NCI-H2171 (cell line): ENCODE measurements around the gene BCKDK.
"Not testable (repeated sequence)": the region's sequence is repeated elsewhere in the genome, so short reads cannot be mapped to it uniquely, and the experiment has no call there.

Source experiments
- DNase-seq: peaks from one replicate; lab custom pipeline; 2025; lab: John Stamatoyannopoulos, UW

Gene BCKDK

DNA sequence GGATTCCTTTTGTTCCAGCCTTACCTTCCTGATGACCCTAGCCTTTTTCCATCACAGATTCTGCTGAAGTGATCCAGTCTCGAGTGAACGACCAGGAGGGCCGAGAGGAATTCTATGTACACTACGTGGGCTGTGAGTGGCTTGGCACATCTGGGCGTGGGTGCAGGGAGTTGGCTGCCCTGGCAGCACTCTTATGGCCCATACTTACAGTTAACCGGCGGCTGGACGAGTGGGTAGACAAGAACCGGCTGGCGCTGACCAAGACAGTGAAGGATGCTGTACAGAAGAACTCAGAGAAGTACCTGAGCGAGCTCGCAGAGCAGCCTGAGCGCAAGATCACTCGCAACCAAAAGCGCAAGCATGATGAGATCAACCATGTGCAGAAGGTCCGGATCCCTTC lies 11.9 kb downstream of the BCKDK start:
- no peak for DNase-seq

DNA sequence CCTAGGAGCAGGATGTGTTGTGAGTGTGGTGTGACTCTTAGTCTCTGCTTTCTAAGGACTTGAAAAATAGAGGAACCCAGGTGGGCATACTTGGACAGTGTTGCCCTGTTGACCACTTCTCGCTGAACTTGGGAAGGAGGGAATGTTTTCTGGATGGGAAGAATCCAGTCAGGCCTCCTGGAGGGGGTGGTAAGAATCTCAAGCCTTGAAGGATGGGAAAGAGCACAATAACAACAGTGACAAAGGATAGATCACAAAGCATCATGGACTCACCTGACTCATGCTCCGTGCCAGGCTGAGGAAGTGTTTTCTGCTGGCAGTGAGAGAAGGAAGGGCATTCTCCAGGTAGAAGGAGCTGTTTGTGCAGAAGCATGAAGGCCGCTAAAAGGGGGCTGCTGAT lies 17.7 kb downstream of the BCKDK start:
- DNase-seq, result no peak

DNA sequence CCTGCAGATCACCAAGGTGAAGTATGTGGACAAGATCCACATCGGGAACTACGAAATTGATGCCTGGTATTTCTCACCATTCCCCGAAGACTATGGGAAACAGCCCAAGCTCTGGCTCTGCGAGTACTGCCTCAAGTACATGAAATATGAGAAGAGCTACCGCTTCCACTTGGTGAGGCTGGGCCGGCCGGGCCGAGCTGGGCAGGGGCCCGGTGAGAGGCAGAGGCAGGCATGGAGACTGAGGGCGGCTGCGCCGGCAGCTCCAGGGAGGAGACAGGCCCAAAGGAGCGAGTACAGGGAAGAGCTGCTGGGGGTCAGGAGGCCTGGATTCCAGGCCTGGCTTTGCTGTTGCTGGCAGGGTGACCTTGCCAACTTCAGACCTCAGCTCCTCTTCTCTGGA lies 19.0 kb downstream of the BCKDK start:
- DNase-seq, result no peak

DNA sequence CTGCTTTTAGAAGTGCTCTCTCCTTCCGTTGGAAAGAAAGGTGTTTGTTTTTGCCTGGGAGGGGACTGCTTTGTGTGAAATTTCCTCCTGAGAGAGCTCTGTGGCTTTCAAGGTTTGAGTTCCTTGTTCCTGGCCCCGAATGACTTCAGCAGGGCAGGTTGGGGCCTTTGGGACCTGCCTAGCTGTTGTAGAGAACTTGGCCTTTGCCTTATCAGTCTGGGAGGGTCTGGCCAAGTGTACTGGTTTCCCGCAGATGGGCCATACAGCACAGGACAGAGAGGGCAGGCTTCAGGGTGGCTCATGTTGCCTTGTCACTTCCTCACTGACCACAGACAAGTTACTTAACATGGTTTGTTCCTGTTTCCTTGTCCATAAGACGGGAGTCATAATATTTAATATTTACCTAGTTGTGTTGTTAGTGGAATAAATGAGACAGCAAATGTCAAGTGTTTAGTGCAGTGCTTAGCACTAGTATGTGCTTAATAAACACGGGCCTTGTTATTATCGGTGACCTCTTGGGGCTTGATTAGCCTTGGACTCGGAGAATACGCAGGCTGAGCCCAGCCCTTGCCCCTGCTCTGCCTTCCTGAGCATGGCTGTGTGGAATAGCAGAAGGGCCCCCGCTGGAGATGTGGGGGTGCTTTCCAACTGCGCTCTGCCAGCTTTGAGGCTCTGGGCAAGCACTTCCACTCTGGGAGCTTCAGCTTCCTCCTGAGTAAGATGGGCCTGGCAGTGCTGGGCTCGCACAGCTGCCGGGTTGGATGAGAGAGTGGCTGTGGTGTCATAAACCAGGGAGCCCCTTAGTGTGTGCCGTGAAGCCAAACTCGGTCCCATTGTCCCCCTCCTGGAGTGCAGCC lies 20.8 kb downstream of the BCKDK start:
- DNase-seq, result no peak

DNA sequence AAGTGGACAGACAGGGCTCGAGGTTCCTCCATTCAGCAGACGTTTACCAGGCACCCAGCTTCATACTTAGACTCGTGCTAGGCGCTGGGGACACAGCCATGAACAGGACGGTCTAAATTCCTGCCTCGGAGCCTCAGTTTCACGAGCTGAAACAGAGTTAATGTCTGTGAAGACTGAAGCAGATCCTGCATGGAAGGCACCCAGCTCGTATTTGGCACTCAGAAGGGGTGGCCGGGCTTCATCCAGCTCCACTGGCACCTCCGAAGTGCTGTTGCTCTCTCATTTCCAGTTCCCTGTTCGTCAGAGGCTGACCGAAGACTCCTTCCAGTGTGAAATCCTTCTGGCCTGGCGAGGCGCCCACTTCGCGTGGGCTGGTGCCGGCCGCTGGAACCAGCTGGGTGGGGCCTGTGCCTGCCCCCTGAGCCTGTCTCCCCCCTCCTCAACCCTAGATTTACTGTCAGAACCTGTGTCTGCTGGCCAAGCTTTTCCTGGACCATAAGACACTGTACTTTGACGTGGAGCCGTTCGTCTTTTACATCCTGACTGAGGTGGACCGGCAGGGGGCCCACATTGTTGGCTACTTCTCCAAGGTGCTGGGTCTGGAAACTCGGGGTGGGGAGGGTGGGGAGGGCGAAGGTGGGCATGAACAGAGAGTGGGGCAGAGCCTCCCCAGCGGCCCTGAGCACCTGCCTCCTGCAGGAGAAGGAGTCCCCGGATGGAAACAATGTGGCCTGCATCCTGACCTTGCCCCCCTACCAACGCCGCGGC lies 21.6 kb downstream of the BCKDK start:
- no peak for DNase-seq

DNA sequence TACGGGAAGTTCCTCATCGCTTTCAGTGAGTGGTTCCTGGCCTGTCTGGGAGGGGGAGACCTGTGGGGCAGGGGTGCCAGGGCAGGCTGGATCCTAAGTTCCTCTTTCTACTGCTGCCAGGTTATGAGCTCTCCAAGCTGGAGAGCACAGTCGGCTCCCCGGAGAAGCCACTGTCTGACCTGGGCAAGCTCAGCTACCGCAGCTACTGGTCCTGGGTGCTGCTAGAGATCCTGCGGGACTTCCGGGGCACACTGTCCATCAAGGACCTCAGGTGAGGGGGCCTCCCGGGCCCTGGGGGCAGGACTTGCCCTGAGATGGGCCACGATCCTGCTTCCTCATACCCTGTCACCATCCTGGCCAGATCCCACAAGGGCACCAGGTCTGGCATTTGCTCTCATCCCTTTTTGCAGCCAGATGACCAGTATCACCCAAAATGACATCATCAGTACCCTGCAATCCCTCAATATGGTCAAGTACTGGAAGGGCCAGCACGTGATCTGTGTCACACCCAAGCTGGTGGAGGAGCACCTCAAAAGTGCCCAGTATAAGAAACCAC lies 22.2 kb downstream of the BCKDK start:
- DNase-seq, result no peak

DNA sequence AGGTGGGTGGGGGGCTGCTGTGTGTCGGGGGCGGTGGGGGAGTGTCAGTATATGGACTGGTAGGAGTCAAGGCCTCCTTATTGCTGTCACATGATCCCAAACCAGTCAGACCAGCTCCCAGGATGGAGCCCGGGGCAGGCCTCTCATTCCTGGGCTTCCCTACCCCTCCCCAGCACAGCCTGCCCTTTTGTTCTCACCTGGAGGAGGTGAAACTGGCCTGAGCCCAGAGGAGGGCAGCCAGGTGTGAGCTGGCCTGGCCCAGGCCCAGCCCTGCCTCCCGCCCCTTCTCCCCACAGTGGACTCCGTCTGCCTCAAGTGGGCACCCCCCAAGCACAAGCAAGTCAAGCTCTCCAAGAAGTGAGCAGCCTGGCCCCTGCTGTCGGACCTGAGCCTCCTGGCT lies 22.7 kb downstream of the BCKDK start:
- DNase-seq, result no peak

DNA sequence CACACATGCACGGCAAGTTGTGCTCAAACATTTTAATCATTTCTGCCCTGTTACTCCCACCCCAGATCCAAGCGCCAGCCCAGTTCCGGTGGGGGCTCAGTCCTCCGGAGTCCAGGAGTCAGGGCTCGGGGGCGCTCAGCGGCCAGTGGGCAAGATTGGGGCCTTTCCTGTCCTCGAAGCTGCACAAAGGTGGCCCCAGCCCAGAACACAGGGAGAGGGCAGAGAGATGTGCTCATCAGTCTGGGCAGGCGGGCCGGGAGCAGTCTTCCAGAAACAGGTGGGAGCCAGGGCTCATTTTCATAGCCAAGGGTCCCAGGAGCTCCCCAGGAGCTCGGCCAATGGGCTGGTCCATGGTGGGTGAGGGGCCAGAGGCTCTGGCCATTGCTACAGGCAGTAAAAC lies 23.2 kb downstream of the BCKDK start:
- no peak for DNase-seq

DNA sequence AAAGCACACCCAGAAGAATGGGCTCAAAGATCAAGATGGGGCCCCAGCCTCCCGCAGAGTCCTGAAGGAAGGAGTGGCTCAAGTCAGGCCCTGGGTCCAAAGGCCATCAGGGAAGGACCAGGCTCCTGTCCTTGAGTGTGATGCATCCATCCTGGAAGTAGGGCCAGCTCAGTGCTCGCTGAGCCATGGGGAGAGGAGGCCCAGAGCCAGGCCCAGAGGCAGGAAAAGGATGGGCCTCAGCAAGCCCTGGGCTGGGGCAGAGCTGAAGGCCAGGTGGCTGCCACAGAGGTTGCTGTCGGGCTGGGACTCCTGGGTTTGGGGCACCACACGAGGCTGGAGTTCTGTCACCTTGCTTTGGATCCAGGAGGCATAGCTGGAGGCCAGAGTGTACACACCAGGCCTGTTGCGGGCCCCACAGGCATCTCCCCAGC lies 23.7 kb downstream of the BCKDK start:
- DNase-seq, result no peak

DNA sequence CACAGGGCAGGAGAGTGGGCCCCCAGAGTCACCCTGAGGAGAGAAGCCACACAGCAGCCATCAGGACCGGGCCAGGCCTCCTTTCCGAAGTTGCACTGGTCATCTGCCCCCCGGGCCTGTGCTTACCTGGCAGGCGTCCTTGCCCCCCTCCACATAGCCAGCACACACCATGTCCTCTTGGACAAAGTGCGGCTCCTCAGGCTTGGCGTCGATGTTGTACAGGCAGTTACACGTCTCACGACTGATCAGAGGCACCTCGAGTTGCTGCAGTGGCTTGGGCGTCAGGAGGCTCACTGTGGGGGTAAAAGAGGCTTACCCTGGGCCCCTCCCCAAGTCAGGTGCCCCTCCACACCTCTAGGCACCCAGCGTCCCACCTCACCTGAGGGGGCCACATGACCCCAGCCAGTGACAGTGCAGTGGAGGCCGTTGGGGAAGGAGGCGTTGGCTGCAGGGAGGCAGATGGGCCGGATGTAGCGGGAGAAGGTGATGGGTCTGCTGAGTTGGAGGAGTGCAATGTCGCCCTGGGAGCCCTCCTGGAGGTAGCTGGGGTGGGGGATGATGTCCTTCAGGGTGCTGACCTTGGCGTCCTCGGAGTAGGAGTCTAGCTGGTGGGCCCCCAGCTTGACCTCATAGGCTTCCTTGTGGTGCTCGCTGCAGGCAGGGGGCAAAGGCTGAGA lies 24.3 kb downstream of the BCKDK start:
- DNase-seq, result no peak

DNA sequence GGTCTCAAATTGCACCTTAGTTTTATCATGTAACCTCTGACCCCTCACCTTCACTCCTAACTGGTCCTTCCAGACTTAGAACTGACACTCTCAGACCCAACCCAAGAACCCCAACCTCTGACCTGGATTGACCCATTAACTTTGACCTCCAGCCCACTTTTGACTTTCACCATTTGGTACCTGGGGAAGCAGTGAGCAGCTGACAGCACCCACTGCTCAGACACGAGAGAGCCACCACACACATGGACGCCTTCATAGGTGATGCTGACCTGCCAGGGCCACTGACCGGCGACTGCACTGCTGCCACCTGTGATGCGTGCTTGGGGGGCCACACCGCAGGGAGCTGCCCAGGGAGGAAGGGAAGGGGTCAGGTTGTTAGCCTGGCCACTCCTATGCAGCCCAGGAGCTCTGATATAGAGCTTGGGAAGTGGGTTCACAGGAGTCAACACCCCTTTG lies 24.9 kb downstream of the BCKDK start:
- no peak for DNase-seq

DNA sequence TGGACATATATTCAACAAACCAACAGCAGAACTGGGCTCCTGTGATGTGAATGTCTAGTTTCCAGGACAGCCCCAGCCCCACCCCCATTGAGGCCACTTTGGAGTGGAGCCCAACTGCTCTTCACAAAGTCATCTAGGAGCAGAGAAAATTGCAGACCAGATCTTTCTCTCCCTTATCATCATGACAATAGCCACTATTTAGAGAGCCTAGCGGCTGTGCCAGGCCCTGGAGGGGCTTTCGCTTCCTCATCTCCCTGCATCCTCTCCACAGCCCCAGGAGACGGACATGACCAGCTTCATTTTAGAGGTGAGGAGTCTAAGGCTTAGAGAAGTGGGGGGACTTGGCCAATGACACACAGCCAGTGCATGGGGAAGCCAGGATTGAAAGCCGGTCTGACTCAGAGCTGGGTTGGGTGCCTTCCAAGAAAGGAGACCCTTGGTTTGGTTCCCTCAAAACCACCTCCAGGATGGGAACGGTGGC lies 25.9 kb downstream of the BCKDK start:
- DNase-seq, result no peak

DNA sequence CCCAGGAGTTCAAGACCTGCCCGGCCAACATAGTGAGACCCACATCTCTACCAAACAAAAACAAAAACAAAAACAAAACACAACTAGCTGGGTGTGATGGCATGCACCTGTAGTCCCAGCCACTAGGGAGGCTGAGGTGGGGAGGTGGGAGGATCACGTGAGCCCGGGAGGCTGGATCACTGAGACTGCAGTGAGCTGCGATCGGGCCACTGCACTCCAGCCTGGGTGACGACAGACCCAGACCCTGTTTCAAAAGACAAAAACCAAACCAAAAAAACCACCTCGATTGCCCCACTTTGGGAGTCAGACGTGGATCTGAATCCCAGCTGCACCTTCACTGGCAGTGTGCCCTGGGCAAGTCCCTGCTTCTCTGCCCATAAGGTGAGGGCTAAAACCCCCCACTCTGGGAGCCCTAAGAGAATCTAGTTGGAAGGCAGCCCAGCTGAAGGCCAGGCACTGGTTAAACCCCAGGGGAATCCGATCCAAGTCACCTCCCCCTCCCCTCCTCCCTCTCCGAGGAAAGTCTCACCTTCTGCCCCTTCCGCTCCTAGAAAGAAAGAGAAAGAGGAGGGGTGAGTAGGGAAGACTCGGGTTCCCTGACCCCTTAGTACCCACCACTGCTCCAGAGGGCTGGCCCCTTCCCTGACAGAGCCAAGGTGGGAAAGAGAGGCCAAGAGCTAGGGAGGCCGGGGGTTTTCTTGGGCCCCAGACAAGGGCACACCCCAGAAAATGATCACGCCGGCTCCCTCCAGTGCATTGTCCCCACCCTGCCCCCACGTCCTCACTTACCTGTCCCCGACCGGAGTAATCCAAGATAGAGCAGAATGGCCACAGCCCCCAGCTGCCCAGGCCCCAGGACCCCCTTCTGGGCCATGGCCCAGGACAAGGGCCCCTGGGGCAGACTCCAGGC lies 26.7 kb downstream of the BCKDK start:
- peak; percentile 91 for DNase-seq

DNA sequence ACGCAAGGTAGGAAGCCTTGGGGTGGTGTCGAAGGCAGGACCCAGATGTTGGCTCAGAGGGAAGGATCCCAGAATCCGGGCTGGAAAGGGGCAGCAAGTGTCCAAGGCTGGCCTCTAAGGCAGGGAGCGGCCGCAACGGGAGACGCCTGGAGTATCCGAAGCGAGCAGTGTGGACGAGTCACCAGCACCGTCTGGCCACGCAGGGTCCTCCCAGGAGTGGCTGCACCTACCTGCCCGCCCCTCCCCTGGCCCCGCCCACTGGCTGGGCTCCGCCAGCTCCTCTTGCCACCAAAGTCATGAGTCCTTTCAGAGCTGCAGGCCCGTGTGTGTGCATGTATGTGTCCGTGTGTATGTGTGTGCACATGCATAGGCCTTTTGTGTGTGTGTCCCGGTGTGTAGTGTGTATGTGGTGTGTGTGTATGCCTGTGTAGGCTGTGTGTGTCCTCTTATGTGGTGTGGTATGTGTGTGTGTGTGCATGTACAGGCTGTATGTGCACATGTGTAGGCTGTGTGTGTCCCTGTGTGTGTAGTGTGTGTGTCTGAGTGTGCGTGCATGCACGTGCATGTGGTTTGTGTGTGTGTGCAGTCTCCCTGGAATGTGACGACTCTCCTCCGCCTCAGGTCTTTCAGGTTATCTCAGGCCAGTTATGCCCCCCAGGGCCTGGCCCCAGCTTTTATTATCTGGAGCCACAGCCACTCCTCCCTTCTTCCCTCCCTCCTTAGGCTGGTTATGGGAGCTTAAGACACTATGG lies 27.5 kb downstream of the BCKDK start, which contains the start of gene PRSS8:
PRSS8 (minus strand) TSS at position 193 of the 752 bp plus-strand sequence. CDS start 229 bp downstream, outside the sequence.
- no peak for DNase-seq

DNA sequence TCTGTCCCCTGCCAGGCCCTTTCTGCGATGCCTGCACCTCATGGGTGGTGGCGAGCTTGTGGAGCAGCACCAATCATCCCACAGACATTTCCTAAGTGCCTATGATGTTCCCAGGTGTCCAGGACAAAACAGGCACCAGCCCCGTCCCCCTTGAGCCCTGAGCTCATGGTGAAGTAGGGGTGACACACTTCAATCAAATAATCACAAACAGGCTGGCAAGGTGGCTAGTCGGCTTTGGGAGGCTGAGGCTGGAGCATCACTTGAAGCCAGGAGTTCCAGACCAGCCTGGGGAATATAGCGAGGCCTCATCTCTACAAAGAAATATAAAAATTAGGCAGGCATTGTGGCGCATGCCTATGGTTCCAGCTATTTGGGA lies 28.1 kb downstream of the BCKDK start:
- DNase-seq, result no peak

DNA sequence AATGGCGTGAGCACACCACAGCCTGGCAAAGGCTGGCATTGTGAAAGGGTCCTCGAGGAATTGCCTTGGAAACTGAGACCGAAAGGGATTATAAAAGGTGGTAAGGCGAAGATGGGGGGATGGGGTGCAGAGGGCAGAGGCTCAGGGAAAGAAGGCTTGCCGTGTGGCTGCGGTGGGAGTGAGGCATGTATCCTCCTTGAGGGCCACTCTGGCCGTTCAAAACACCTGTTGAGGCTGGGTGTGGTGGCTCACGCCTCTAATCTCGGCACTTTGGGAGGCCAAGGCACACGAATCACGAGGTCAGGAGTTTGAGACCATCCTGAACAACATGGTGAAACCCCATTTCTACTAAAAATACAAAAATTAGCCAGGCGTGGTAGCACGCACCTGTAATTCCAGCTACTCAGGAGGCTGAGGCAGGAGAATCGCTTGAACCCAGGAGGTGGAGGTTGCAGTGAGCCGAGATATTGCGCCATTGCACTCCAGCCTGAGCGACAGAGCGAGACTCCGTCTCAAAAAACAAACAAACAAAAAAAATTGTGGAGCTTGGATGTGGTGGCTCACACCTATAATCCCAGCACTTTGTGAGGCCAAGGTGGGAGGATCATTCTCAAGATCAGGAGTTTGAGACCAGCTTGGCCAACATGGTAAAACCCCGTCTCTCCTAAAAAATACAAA lies 28.8 kb downstream of the BCKDK start:
- not testable (repeated sequence) for DNase-seq

DNA sequence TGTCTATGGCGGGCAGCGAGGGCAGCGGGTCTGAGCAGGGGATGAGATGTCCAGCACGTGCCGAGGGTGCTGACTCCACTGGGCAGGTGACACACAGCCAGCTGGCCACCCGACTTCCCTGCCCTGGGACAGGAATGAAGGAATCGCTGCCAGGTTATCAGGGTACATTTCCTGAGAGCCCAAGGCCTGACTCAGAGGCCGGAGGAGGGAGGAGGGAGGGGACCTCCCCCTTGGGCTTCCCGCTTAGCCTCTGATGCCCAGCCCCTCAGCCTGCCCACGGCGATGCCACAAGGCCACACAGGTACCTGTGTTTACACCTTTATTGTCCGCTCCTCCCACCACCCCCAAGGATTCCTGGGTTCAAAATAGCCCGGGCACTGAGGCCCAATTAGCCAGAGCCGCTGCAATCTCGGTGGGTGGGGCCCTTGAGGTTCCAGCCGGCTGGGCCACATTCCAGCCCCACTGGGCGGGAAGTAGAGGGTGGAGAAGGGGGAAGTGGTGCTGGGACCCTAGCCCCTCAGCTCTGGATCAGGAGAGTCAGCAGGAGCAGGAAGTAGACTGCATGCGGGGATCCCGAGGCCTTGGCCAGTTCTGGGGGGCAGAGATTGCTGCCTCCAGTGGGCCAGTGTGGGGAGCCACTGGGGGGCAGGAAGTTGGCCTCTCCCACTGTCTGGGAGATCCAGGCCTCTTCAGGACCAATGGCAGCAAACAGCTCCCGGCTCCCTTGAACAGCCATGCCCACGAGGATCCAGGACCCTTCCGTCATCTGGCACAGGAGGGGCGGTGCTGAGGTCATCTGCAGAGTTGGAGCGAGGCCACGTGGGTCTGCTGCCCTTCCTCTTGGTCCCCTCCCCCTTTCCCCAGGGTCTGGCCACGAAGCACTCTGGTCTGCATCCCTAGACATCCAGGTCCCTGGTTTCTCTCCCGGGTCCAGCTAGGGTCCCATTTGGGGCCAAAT lies 30.7 kb downstream of the BCKDK start:
- no peak for DNase-seq

DNA sequence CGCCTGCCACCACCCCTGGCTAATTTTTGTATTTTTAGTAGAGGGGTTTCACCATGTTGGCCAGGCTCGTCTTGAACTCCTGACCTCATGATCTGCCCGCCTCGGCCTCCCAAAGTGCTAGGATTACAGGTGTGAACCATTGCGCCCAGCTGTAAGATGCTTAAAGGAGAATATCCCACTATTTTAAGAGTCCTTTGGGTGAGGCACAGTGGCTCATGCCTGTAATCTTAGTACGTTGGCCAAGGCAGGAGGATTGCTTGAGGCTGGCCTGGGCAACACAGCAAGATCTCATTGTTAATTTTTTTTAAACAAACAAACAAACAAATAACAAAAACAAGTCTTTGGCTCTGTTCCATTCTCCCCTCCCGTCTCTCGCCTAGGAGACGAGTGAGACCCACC lies 32.9 kb downstream of the BCKDK start:
- DNase-seq, result not testable (repeated sequence)
